ENCODE data around the gene EGFL8. TPM values are rescaled to one million over a fixed set of nuclear protein-coding genes. Genes with fewer than 3 reads are reported as not detected.

Gene EGFL8
- total and polyA plus RNA-seq, 9 of the 15 experiments (the other 6 are each of a cell fraction or from before 2014, with no cell fraction given): 2.2 to 47.4 (median 14.2) TPM

- peak; percentile 80 for TF ChIP-seq ZNF274 (IDR thresholded peaks at IDR 0.05; ENCODE audit: borderline replicate concordance, low read depth, low read length)
- TF ChIP-seq KAT2B (IDR thresholded peaks at IDR 0.05; ENCODE audit: low read depth, low read length): no peak
- TF ChIP-seq KDM2B (CRISPR knock-in tag; IDR thresholded peaks at IDR 0.05): 0 out of 2 replicates have a peak, but pooled peaks have one; percentile 87
- peak; percentile 94 for TF ChIP-seq ZBTB17 (CRISPR knock-in tag; IDR thresholded peaks at IDR 0.05)
- TF ChIP-seq SPI1 (IDR thresholded peaks at IDR 0.05; ENCODE audit: borderline replicate concordance, low read depth, low read length): no peak
- TF ChIP-seq ILF3 (IDR thresholded peaks at IDR 0.05; ENCODE audit: borderline replicate concordance): no peak
- TF ChIP-seq KLF13 (tag; IDR thresholded peaks at IDR 0.05; ENCODE audit: borderline replicate concordance, low read depth): no peak
- TF ChIP-seq, protein P1, sequence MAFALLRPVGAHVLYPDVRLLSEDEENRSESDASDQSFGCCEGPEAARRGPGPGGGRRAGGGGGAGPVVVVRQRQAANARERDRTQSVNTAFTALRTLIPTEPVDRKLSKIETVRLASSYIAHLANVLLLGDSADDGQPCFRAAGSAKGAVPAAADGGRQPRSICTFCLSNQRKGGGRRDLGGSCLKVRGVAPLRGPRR (CRISPR knock-in tag; IDR thresholded peaks at IDR 0.05): 0 out of 2 replicates have a peak, but pooled peaks have one; percentile 79
- TF ChIP-seq NEUROD1 (IDR thresholded peaks at IDR 0.05; ENCODE audit: borderline replicate concordance, low read depth, low read length, partially characterized antibody): peak; percentile 70
- peak; percentile 18; the same call in 1 of the 2 replicates for TF ChIP-seq ZNF354B (CRISPR knock-in tag; IDR thresholded peaks at IDR 0.05)
- TF ChIP-seq ZNF507 (tag; conservative IDR thresholded peaks at IDR 0.05): no peak
- TF ChIP-seq ZKSCAN3 (CRISPR knock-in tag; IDR thresholded peaks at IDR 0.05): no peak
- TF ChIP-seq RBM15 (IDR thresholded peaks at IDR 0.05; ENCODE audit: insufficient read depth, low read length): no peak
- 0 out of 2 replicates have a peak, but pooled peaks have one; percentile 54 for TF ChIP-seq ZNF445 (CRISPR knock-in tag; IDR thresholded peaks at IDR 0.05; ENCODE audit: low read depth)
- no peak for TF ChIP-seq TFAM (CRISPR knock-in tag; conservative IDR thresholded peaks at IDR 0.05)
- no peak; the same call in 1 of the 2 replicates for TF ChIP-seq ZNF263 (CRISPR knock-in tag; IDR thresholded peaks at IDR 0.05; ENCODE audit: borderline replicate concordance)
- no peak; the same call in 1 of the 2 replicates for TF ChIP-seq GATAD2B (IDR thresholded peaks at IDR 0.05; ENCODE audit: borderline replicate concordance)
- peak; percentile 90 for TF ChIP-seq ZNF766 (CRISPR knock-in tag; conservative IDR thresholded peaks at IDR 0.05)
- peak; percentile 41; the same call in 1 of the 2 replicates for TF ChIP-seq HIVEP1 (CRISPR knock-in tag; IDR thresholded peaks at IDR 0.05)
- TF ChIP-seq, protein P2, sequence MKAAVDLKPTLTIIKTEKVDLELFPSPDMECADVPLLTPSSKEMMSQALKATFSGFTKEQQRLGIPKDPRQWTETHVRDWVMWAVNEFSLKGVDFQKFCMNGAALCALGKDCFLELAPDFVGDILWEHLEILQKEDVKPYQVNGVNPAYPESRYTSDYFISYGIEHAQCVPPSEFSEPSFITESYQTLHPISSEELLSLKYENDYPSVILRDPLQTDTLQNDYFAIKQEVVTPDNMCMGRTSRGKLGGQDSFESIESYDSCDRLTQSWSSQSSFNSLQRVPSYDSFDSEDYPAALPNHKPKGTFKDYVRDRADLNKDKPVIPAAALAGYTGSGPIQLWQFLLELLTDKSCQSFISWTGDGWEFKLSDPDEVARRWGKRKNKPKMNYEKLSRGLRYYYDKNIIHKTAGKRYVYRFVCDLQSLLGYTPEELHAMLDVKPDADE (conservative IDR thresholded peaks at IDR 0.05; ENCODE audit: control insufficient read depth, low read depth, low read length): 0 out of 2 replicates have a peak, but pooled peaks have one; percentile 69
- TF ChIP-seq ZNF79 (CRISPR knock-in tag; IDR thresholded peaks at IDR 0.05; ENCODE audit: low read depth): no peak
- TF ChIP-seq ZNF324 (CRISPR knock-in tag; IDR thresholded peaks at IDR 0.05): no peak
- no peak for TF ChIP-seq ZNF124 (CRISPR knock-in tag; IDR thresholded peaks at IDR 0.05)
- TF ChIP-seq PCBP1 (IDR thresholded peaks at IDR 0.05; ENCODE audit: low read depth, low read length, poor library complexity, severe bottlenecking): no peak
- no peak for TF ChIP-seq ZC3H11A (IDR thresholded peaks at IDR 0.05; ENCODE audit: low read depth, low read length)
- TF ChIP-seq ZNF589 (CRISPR knock-in tag; IDR thresholded peaks at IDR 0.05; ENCODE audit: low read depth): peak; percentile 90
- peak; percentile 94 for TF ChIP-seq DMBX1 (CRISPR knock-in tag; IDR thresholded peaks at IDR 0.05; ENCODE audit: borderline replicate concordance)
- TF ChIP-seq FOXK2 (conservative IDR thresholded peaks at IDR 0.05 in 1 of 2, IDR thresholded peaks at IDR 0.05 in 1 of 2; ENCODE audit: low read depth in 2 of 2): peak; percentile 58 to 61
- peak; percentile 60; the same call in 1 of the 2 replicates for TF ChIP-seq RB1 (IDR thresholded peaks at IDR 0.05; ENCODE audit: low read depth)
Observed at GRCh38 chr6:32131439-32131948, 32.9 kb upstream of the EGFL8 start (continued).

All from K562 (cell line).